ENCODE data around the gene NUMBL.

NUMBL gene

GRCh38 chr19:40691421-40692211 is 1.2 kb upstream of the NUMBL start:
- Histone ChIP-seq H3K4me1 (ENCODE audit: low read depth, poor library complexity, severe bottlenecking) (peaks cover 26% of the 10 kb centered on the region), H4K20me1 (ENCODE audit: insufficient read depth) (no peaks in the 10 kb centered on the region), H3K36me3 (ENCODE audit: insufficient read depth) (no peaks in the 10 kb centered on the region), H2AFZ (ENCODE audit: low read depth) (peak overlapping the region; percentile 68; the same call in 1 of the 2 replicates), H3K9ac (peak overlapping the region; percentile 97), H3K79me2 (ENCODE audit: insufficient read depth, low read depth) (0 out of 2 replicates have a peak, but pooled peaks cover 5% of the 10 kb centered on the region), H3K27ac (peak overlapping the region; percentile 89), H3K27me3 (ENCODE audit: insufficient read depth, low read depth) (no peaks in the 10 kb centered on the region), H3K4me3 (IDR thresholded peaks at IDR 0.05; ENCODE audit: insufficient read depth, low read depth, low read length) (no peak overlapping the region), H3K4me2 (peak overlapping the region; percentile 78)
- no peak for TF ChIP-seq CTCF (conservative IDR thresholded peaks at IDR 0.05; ENCODE audit: low read depth, low read length)

- H3K79me2 ChIP-seq (ENCODE audit: insufficient read depth, low read depth), result 0 out of 2 replicates have a peak, but pooled peaks cover 5% of the 10 kb centered on the region
- peak overlapping the region; percentile 89 for H3K27ac ChIP-seq
- no peak for TF ChIP-seq CTCF (conservative IDR thresholded peaks at IDR 0.05; ENCODE audit: low read depth, low read length)
- no peaks in the 10 kb centered on the region for H4K20me1 ChIP-seq (ENCODE audit: insufficient read depth)
- H3K4me1 ChIP-seq (ENCODE audit: low read depth, poor library complexity, severe bottlenecking), result peaks cover 26% of the 10 kb centered on the region
- no peaks in the 10 kb centered on the region for H3K36me3 ChIP-seq (ENCODE audit: insufficient read depth)
- H3K9ac ChIP-seq, result peak overlapping the region; percentile 97
- H3K4me2 ChIP-seq, result peak overlapping the region; percentile 78
- H3K4me3 ChIP-seq (IDR thresholded peaks at IDR 0.05; ENCODE audit: insufficient read depth, low read depth, low read length), result no peak overlapping the region
- H2AFZ ChIP-seq (ENCODE audit: low read depth), result peak overlapping the region; percentile 68
- no peaks in the 10 kb centered on the region for H3K27me3 ChIP-seq (ENCODE audit: insufficient read depth, low read depth)
These were observed 406 bp upstream of the NUMBL start for GRCh38 chr19:40690693-40691420.

- Histone ChIP-seq H3K4me3 (IDR thresholded peaks at IDR 0.05; ENCODE audit: insufficient read depth, low read depth, low read length) (no peak overlapping the region), H2AFZ (ENCODE audit: low read depth) (no peak overlapping the region)
These were observed 957 bp downstream of the NUMBL start for GRCh38 chr19:40689339-40690049.

More at GRCh38 chr19:40689339-40690049, 957 bp downstream of the NUMBL start:
- Histone ChIP-seq H3K27ac (no peak overlapping the region), H3K9ac (peak overlapping the region; percentile 97), H3K4me1 (ENCODE audit: low read depth, poor library complexity, severe bottlenecking) (peaks cover 26% of the 10 kb centered on the region), H3K36me3 (ENCODE audit: insufficient read depth) (no peaks in the 10 kb centered on the region), H3K27me3 (ENCODE audit: insufficient read depth, low read depth) (no peaks in the 10 kb centered on the region), H3K4me2 (peak overlapping the region; percentile 84), H3K79me2 (ENCODE audit: insufficient read depth, low read depth) (0 out of 2 replicates have a peak, but pooled peaks cover 5% of the 10 kb centered on the region), H4K20me1 (ENCODE audit: insufficient read depth) (no peaks in the 10 kb centered on the region)
- TF ChIP-seq CTCF (conservative IDR thresholded peaks at IDR 0.05; ENCODE audit: low read depth, low read length), result no peak
